GM18870 (cell line): ENCODE measurements around the gene NSD1.
"Not testable (repeated sequence)": the region's sequence is repeated elsewhere in the genome, so short reads cannot be mapped to it uniquely, and the experiment has no call there.

Experiments used
- ATAC-seq: cut with Tn5 transposase; IDR thresholded peaks from one replicate; pipeline ENCODE4 v1.9.1; 2021; ENCODE audit warnings: moderate library complexity; ENCODE audit not compliant: unreplicated experiment

NSD1 gene

GRCh38 chr5:177222269-177222668, 88.7 kb downstream of the NSD1 start:
- ATAC-seq, result no peak

GRCh38 chr5:177225798-177226197, 92.2 kb downstream of the NSD1 start:
- no peak for ATAC-seq

DNA sequence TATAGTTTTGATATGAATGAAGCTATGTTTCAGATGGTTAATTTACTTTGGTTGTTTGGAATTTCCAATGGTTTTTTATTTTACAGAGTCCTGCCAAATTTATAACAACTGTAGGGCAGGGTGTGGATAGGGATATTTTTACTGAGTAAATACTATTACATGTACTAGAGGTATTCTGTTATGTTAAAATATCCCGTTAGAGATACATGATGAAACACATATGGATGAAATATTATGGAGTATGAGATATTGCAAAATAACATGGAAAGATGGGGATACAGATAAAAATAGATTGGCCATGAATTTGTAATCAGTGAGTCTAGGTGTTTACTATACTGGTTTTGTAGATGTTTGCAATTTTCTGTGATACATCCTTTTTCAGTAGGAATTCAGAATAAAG, 93.3 kb downstream of the NSD1 start:
- ATAC-seq, result no peak

- no peak for ATAC-seq
These were observed 95.2 kb downstream of the NSD1 start for GRCh38 chr5:177228751-177229150.

DNA sequence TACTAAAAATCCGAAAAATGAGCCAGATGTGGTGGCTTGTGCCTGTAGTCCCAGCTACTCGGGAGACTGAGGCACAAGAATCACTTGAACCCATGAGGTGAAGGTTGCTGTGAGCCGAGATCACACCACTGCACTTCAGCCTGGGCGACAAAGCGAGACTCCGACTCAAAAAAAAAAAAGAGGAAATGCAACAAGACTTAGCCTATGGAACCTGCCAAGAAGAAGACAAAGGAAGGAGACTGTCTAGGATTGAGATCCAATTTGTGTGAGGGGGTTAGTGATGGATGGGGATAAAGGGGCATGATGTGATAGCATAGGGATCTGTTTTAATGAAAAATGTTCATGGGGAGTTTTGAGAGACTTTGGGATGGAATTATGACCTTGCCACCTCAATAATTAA, 97.1 kb downstream of the NSD1 start:
- no peak for ATAC-seq

GRCh38 chr5:177231479-177232250, 98.1 kb downstream of the NSD1 start:
- no peak for ATAC-seq

- no peak for ATAC-seq
These were observed 98.8 kb downstream of the NSD1 start for GRCh38 chr5:177232358-177232757.

GRCh38 chr5:177232761-177233160, 99.2 kb downstream of the NSD1 start:
- no peak for ATAC-seq

DNA sequence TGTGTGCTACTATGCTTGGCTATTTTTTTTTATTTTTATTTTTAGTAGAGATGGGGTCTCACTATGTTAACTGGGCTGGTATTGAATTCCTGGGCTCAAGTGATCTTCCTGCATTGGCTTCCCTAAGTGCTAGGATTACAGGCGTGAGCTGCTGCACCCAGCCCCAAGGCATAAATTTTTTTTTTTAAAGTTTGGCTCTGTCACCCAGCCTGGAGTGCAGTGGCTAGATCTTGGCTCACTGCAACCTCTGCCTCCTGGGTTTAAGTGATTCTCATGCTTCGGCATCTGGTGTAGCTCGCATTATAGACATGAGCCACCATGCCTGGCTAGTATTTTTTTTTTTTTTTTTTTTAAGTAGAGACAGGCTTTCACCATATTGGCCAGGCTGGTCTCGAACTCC, 99.6 kb downstream of the NSD1 start:
- no peak for ATAC-seq

- no peak for ATAC-seq
These were observed 100.2 kb downstream of the NSD1 start for GRCh38 chr5:177233802-177234201.

- ATAC-seq, result no peak
These were observed 101.3 kb downstream of the NSD1 start for GRCh38 chr5:177234841-177235240.

DNA sequence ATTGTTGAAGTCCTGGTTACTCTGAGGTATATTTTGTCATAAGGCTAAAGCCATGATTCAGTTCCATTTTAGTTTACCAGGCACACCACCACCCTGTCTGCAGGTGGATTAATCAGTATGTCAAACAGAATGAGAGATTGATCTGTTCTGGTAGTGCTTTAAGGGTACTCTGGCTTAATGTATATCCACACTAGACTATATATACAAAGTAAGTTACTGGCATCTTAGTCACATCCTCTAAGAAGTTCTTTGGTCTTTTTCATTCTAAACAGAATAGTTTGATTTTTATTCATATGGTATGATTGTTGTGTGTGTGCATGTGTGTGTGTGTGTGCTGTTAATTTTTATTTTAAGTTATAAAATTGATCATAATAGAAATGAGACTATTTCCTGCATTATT, 108.2 kb downstream of the NSD1 start:
- no peak for ATAC-seq

- ATAC-seq, result no peak
These were observed 108.7 kb downstream of the NSD1 start for GRCh38 chr5:177242304-177242703.

DNA sequence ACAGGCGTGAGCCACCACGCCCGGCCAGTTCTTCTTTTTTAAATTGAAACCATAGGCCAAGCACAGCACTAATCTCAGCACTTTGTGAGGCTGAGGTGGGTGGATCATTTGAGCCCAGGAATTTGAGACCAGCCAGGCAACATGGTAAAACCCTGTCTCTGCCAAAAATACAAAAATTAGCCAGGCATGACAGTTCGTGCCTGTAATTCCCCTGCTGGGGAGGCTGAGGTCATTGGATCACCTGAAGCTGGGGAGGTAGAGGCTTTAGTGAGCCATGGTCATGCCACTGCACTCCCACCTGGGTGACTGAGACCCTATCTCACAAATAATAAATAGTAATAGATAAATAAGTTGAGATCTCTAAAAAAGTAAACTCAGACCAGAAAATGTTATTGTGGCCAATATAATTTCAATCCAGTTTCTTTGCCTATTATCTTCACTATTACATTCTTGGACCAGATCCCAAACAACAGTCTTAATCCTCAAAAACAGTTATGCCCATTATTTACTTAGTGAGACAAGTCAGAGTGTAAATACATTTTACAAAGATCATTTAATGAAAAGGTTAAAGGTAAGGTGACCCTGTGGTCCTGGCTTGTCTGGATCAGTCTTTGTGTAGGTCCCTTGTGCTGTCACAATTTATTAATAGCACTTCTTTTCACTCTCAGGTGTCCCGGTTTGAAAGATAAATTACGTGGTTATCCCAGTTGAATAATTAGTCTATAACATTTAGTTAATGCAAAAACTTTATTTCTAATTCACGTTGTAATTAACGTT, 116.4 kb downstream of the NSD1 start:
- ATAC-seq, result no peak

GRCh38 chr5:177253252-177253651, 119.7 kb downstream of the NSD1 start:
- ATAC-seq, result no peak

DNA sequence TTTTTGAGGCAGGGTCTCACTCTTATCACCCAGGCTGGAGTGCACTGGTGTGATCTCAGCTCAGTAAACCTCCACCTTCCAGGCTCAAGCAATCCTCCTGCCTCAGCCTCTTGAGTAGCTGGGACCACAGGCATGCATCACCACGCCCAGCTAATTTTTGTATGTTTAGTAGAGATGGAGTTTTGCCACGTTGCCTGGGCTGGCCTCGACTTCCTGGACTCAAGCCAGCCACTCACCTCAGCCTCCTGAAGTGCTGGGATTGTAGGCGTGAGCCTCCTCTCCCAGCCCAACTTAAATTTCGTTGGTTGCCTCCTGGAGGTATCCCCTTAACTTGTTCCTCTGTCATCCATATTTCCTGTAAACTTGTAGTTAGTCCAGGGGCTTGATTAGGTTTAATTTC, 122.7 kb downstream of the NSD1 start:
- no peak for ATAC-seq

DNA sequence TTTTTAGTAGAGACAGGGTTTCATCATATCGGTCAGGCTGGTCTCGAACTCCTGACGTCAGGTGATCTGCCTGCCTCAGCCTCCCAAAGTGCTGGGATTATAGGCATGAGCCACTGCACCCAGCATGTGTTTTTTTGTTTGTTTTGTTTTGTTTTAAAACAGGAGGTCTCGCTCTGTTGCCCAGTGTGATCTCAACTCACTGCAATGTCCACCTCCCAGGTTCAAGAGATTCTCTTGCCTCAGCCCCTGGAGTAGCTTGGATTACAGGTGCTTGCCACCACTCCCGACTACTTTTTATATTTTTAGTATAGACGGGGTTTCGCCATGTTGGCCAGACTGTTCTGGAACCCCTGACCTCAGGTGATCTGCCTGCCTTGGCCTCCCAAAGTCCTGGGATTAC, 125.1 kb downstream of the NSD1 start:
- not testable (repeated sequence) for ATAC-seq

GRCh38 chr5:177260961-177261360, 127.4 kb downstream of the NSD1 start:
- ATAC-seq, result no peak

DNA sequence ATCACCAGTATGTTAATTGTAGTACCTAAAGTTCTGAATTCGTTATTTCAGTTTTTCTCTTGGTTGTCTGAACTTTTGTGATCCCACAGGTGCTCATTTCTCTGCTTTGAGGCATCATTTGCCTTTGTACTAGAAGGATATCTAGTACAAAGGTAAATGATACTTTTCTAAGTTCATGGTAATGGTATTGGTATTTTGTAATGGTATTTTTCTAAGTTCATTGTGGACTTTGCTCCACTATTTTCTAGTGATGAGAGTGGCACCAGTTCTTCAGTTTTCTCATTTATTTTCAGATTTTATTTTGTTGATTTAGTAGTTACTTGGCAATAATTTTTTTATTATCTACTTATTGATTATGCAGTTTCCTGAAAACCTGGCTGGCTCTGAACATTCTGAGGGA, 127.9 kb downstream of the NSD1 start:
- no peak for ATAC-seq

GRCh38 chr5:177264178-177264577, 130.6 kb downstream of the NSD1 start:
- ATAC-seq, result no peak

GRCh38 chr5:177265395-177265794, 131.8 kb downstream of the NSD1 start:
- ATAC-seq, result no peak

- ATAC-seq, result no peak
These were observed 135.8 kb downstream of the NSD1 start for GRCh38 chr5:177269232-177269895.
